ENCODE measurements around the gene VRK2.
A peak's percentile ranks its signal among the peaks of the same experiment; 100 is the strongest.
"Not testable (repeated sequence)": the region's sequence is repeated elsewhere in the genome, so short reads cannot be mapped to it uniquely, and the experiment has no call there.

The VRK2 gene

GRCh38 chr2:58064086-58064485 is 17.5 kb downstream of the VRK2 start:
- H3K4me1 Mint-ChIP-seq: peaks cover 21% of the 10 kb centered on the region
- ATAC-seq (ENCODE audit: low read depth) (no peak), DNase-seq (ENCODE audit: low spot score in 2 of 2) (no peak)
- H3K4me3 Mint-ChIP-seq: no peak overlapping the region
- no peaks in the 10 kb centered on the region for H3K27me3 Mint-ChIP-seq
- peaks cover 5% of the 10 kb centered on the region for H3K9me3 Mint-ChIP-seq
- H3K27ac Mint-ChIP-seq: peak overlapping the region; percentile 65
- peaks cover 27% of the 10 kb centered on the region for H3K36me3 Mint-ChIP-seq

DNA sequence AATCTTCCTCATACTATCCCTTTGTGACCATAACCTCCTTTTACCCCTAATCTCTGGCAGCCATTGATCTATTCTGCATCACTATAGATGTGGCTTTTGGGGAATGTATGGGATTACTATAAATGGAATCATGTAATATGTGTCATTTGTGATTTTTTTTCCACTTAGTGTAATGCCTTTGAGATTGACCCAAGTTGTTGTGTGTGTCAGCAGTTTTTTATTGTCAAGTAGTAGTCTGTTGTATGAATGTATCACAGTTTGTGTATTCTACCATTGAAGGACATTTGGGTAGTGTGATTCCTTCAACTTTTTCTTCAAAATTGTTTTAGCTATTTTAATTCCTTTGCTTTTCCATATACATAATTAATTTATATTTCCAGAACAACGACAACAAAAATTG is 18.6 kb downstream of the VRK2 start:
- peaks cover 22% of the 10 kb centered on the region for H3K4me1 Mint-ChIP-seq
- H3K9me3 Mint-ChIP-seq: peaks cover 5% of the 10 kb centered on the region
- no peak for DNase-seq (ENCODE audit: low spot score in 2 of 2)
- H3K4me3 Mint-ChIP-seq: no peak overlapping the region
- H3K27me3 Mint-ChIP-seq: no peaks in the 10 kb centered on the region
- H3K27ac Mint-ChIP-seq: no peak overlapping the region
- no peak for ATAC-seq (ENCODE audit: low read depth)
- peaks cover 28% of the 10 kb centered on the region for H3K36me3 Mint-ChIP-seq

DNA sequence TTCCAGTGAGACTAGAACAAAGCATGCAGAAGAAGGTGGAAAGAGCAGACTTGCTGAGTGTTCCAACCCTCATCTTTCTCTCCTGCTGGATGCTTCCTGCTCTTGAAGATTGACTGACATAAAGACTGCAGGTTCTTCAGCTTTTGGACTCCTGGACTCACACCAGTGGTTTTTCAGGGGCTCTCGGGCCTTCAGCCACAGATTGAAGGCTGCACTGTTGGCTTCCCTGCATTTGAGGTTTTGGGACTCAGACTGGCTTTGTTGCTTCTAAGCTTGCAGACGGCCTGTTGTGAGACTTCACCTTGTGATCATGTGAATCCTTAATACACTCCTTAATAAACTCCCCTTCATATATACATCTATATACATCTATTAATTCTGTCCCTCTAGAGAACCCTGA is 20.4 kb downstream of the VRK2 start:
- DNase-seq (ENCODE audit: low spot score in 2 of 2) (no peak), ATAC-seq (ENCODE audit: low read depth) (no peak)
- Mint-ChIP-seq H3K27ac (no peak overlapping the region), H3K27me3 (no peaks in the 10 kb centered on the region), H3K36me3 (peaks cover 36% of the 10 kb centered on the region), H3K4me3 (no peak overlapping the region), H3K4me1 (peaks cover 31% of the 10 kb centered on the region), H3K9me3 (peaks cover 5% of the 10 kb centered on the region)

DNA sequence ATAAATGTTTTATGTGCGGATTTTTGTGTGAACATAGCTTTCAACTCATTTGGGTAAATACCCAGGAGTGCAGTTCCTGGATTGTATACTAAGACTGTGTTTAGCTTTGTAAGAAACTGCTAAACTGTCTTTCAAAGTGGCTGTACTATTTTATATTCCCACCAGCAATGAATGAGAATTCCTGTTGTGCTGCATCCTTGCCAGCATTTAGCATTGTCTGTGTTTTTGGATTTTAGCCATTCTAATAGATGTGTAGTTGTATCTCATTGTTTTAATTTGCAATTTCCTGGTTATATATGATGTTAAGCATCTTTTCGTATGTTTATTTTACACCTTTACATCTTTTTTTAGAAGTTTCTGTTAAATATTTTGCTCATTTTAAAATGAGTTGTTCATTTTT is 24.2 kb downstream of the VRK2 start:
- H3K36me3 Mint-ChIP-seq: peaks cover 40% of the 10 kb centered on the region
- no peaks in the 10 kb centered on the region for H3K27me3 Mint-ChIP-seq
- ATAC-seq (ENCODE audit: low read depth) (no peak), DNase-seq (ENCODE audit: low spot score in 2 of 2) (no peak)
- H3K4me3 Mint-ChIP-seq: no peak overlapping the region
- peaks cover 8% of the 10 kb centered on the region for H3K9me3 Mint-ChIP-seq
- peak overlapping the region; percentile 22 for H3K27ac Mint-ChIP-seq
- H3K4me1 Mint-ChIP-seq: peaks cover 28% of the 10 kb centered on the region

DNA sequence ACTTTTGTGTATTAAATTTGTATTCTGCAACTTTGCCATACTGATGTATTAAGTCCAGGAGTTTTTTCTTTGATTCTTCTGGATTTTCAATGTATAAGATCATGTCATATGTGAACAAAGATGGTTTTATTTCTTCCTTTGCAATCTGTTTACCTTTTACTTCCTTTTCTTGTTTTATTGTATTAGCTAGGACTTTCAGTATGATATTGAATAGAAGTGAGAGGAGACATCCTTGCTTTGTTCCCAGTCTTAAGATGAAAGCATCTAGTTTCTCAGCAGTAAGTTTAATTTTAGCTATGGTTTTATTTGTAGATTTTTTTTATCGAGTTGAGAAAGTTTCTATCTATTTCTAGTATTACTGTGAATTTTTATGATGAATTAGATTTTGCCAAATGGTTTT is 25.5 kb downstream of the VRK2 start:
- ATAC-seq (ENCODE audit: low read depth): no peak
- H3K36me3 Mint-ChIP-seq: peaks cover 37% of the 10 kb centered on the region
- no peak for DNase-seq (ENCODE audit: low spot score in 2 of 2)
- H3K27ac Mint-ChIP-seq: peak overlapping the region; percentile 14
- H3K9me3 Mint-ChIP-seq: peaks cover 8% of the 10 kb centered on the region
- no peaks in the 10 kb centered on the region for H3K27me3 Mint-ChIP-seq
- H3K4me3 Mint-ChIP-seq: no peak overlapping the region
- peaks cover 22% of the 10 kb centered on the region for H3K4me1 Mint-ChIP-seq

GRCh38 chr2:58073008-58073407 is 26.4 kb downstream of the VRK2 start:
- Mint-ChIP-seq H3K4me3 (no peak overlapping the region), H3K27ac (no peak overlapping the region), H3K4me1 (peaks cover 28% of the 10 kb centered on the region), H3K27me3 (no peaks in the 10 kb centered on the region), H3K36me3 (peaks cover 37% of the 10 kb centered on the region), H3K9me3 (peaks cover 8% of the 10 kb centered on the region)
- no peak for ATAC-seq (ENCODE audit: low read depth)
- no peak for DNase-seq (ENCODE audit: low spot score in 2 of 2)

DNA sequence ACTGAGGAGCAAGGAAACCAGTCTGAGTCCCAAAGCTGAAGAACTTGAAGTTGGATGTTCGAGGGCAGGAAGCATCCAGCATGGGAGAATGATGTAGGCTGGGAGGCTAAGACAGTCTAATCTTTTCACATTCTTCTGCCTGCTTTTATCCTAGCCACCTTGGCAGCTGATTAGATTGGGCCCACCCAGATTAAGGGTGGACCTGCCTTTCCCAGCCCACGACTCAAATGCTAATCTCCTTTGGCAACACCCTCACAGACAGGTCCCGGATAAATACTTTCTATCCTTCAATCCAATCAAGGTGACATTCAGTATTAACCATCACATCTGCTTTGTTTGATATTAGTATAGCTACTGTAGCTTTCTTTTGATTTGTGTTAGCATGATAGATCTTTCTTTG is 27.1 kb downstream of the VRK2 start:
- DNase-seq (ENCODE audit: low spot score in 2 of 2): no peak
- Mint-ChIP-seq H3K36me3 (peaks cover 30% of the 10 kb centered on the region), H3K27ac (no peak overlapping the region)

DNA sequence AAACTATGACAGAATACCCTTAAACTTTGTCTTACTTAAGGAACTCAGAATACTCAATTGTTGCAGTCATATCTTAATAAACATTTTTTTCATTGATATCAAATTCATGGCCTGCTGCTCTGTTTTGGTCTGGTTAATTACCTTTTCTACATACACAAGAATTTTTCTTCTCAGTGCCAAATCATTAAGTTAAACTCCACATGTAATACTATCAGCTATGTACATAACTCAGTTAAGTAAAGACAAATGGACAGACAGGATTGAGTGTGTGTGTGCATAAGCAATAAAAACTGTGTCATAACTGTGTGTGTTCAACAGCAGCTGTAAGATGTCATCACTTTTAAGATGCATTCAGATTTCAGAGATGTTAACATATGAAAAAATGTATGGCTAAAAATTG is 34.4 kb downstream of the VRK2 start:
- H3K4me1 Mint-ChIP-seq: peaks cover 5% of the 10 kb centered on the region
- no peaks in the 10 kb centered on the region for H3K9me3 Mint-ChIP-seq
- H3K27ac Mint-ChIP-seq: no peak overlapping the region
- H3K4me3 Mint-ChIP-seq: no peak overlapping the region
- H3K27me3 Mint-ChIP-seq: no peaks in the 10 kb centered on the region
- DNase-seq (ENCODE audit: low spot score in 2 of 2): no peak
- H3K36me3 Mint-ChIP-seq: peaks cover 4% of the 10 kb centered on the region
- ATAC-seq (ENCODE audit: low read depth): no peak

More for the DNA sequence above, 27.1 kb downstream of the VRK2 start:
- Mint-ChIP-seq H3K4me1 (peaks cover 25% of the 10 kb centered on the region), H3K4me3 (no peak overlapping the region), H3K27me3 (no peaks in the 10 kb centered on the region), H3K9me3 (peaks cover 3% of the 10 kb centered on the region)
- ATAC-seq (ENCODE audit: low read depth): no peak

DNA sequence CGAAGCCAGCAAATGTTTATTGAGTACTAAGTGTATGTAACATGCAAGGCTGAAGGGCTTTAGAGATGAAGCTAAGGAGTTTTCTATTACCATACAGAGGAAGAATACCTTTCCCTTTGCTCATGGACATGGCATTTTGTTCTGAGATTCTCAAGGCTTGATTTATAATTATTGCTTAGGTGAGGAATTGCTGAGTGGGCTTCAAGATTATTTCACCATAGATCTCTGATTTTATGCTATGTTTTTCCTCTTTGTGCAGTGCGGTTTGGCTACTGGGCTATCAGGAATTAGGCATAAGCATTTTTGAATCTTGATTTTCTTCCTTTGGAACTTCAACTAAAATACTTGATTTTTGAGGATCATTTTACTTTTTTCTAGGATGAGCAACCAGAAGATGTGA is 42.5 kb downstream of the VRK2 start:
- Mint-ChIP-seq H3K4me1 (peaks cover 8% of the 10 kb centered on the region), H3K4me3 (no peak overlapping the region), H3K36me3 (peaks cover 47% of the 10 kb centered on the region), H3K27me3 (no peaks in the 10 kb centered on the region), H3K9me3 (no peaks in the 10 kb centered on the region), H3K27ac (no peak overlapping the region)
- ATAC-seq (ENCODE audit: low read depth) (no peak), DNase-seq (ENCODE audit: low spot score in 2 of 2) (no peak)

GRCh38 chr2:58092772-58093171 is 46.2 kb downstream of the VRK2 start:
- DNase-seq (ENCODE audit: low spot score in 2 of 2); ATAC-seq (ENCODE audit: low read depth); H3K27ac Mint-ChIP-seq; H3K4me1 Mint-ChIP-seq; H3K27me3 Mint-ChIP-seq; H3K9me3 Mint-ChIP-seq; H3K4me3 Mint-ChIP-seq: not testable (repeated sequence)
- peaks cover 54% of the 10 kb centered on the region for H3K36me3 Mint-ChIP-seq

- Mint-ChIP-seq H3K4me3 (no peak overlapping the region), H3K27me3 (no peaks in the 10 kb centered on the region), H3K9me3 (peaks cover 1% of the 10 kb centered on the region), H3K27ac (no peak overlapping the region), H3K36me3 (peaks cover 30% of the 10 kb centered on the region), H3K4me1 (peaks cover 2% of the 10 kb centered on the region)
- no peak for DNase-seq (ENCODE audit: low spot score in 2 of 2)
- no peak for ATAC-seq (ENCODE audit: low read depth)
Measured at GRCh38 chr2:58097025-58097424, 50.4 kb downstream of the VRK2 start.

DNA sequence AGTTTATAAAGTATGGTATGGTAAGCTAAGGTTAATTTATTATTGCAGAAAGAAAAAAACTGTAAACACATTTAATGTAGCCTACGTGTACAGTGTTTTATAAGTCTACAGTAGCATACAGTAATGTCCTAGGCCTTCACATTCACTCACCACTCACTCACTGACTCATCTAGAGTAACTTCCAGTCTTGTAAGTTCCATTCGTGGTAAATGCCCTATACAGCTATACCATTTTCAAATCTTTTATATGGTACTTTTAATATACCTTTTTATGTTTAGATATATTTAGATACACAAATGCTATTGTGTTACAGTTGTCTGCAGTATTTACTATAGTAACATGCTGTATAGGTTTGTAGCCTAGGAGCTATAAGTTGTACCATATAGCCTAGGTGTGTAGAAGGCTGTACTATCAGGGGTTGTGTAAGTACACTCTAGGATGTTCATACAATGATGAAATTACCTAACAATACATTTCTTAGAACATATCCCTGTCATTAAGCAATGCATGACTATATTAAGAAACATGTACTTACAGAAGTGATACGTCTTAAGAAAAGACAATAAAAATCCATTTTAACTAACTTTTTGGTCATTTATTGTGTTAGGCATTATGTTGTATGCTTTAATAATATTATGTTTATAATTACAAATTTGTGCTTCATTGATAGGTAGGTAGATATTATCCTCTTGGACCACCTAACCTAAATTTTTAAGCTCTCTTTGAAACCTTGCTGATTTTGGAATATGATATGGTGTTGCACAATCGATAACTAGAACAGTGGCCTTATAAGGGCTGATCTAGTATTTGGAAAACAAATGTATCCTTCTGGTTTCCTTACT is 51.9 kb downstream of the VRK2 start:
- no peak overlapping the region for H3K4me3 Mint-ChIP-seq
- H3K27ac Mint-ChIP-seq: no peak overlapping the region
- H3K9me3 Mint-ChIP-seq: peaks cover 1% of the 10 kb centered on the region
- peaks cover 25% of the 10 kb centered on the region for H3K36me3 Mint-ChIP-seq
- DNase-seq (ENCODE audit: low spot score in 2 of 2) (no peak), ATAC-seq (ENCODE audit: low read depth) (no peak)
- H3K4me1 Mint-ChIP-seq: peaks cover 2% of the 10 kb centered on the region
- H3K27me3 Mint-ChIP-seq: no peaks in the 10 kb centered on the region

DNA sequence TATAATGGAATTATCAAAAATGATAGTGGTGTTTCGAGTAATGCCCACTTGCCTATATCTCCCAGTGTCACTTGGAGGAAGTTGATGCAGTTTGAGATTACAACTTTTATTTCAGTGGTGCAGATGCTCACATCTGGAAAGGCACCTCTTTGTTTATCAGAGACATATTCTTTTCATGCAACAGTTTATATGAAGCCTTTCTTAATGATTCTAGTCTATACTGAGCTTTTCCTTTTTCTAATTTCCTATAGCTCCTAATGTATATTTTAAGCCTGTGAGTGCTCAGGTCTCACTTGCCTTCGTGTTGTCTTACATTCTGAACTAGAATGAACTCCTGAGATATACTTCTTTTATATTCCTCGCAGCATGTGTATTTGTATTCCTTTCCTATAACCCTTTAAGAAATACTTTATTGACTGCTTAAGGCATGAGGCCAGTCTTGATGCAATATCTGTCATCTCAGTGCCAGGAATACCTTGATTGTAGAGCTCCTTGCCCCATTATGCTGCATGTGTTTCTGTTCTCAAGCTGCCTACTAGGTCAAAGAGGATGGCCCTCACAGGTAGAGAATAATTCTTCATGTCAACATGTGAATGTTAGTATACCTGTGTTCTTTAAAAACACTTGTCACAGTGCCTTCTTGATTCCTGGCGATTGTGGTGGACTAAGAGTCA is 52.6 kb downstream of the VRK2 start:
- Mint-ChIP-seq H3K9me3 (peaks cover 1% of the 10 kb centered on the region), H3K27me3 (no peaks in the 10 kb centered on the region), H3K4me1 (peaks cover 2% of the 10 kb centered on the region), H3K27ac (no peak overlapping the region), H3K4me3 (no peak overlapping the region), H3K36me3 (peaks cover 23% of the 10 kb centered on the region)
- no peak for DNase-seq (ENCODE audit: low spot score in 2 of 2)
- ATAC-seq (ENCODE audit: low read depth): no peak

- Mint-ChIP-seq H3K4me1 (peaks cover 2% of the 10 kb centered on the region), H3K36me3 (peaks cover 15% of the 10 kb centered on the region), H3K4me3 (no peak overlapping the region), H3K9me3 (no peaks in the 10 kb centered on the region), H3K27me3 (no peaks in the 10 kb centered on the region), H3K27ac (no peak overlapping the region)
- ATAC-seq (ENCODE audit: low read depth) (no peak), DNase-seq (ENCODE audit: low spot score in 2 of 2) (no peak)
Measured at GRCh38 chr2:58101500-58101899, 54.9 kb downstream of the VRK2 start.
